ENCODE data around the gene IL1R2. TPM values are rescaled to one million over a fixed set of nuclear protein-coding genes. Genes with fewer than 3 reads are reported as not detected.

The IL1R2 gene
- total RNA-seq, 4 donors from 2014 or later: 1.1 to 25.2 (median 10.0) TPM

DNA sequence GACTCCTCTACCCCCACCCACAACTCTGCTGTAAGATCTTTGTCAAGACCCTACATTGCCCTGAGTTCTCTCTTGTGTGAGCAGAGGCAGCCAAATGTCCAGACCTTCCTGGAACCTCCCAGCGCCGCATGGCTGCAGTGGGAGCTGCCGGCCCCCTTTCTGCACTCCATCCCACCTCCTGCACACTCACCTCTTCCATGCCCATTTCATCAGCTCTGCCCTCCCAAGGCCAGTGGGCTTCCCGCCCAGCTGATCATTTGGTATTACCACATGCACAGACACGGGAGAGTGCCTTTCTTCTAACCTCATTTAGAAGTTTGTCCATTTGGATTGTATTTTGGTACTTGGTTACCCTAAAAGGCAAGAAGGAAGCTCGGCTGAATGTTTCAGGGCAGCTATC is 2.0 kb downstream of the IL1R2 start:
- no peaks in the 10 kb centered on the region for H3K4me1 ChIP-seq
- no peaks in the 10 kb centered on the region for H3K9me3 ChIP-seq
- H3K4me3 ChIP-seq: no peak overlapping the region
- H3K27ac ChIP-seq: no peak overlapping the region
- TF ChIP-seq EP300 (IDR thresholded peaks at IDR 0.05): no peak
- TF ChIP-seq POLR2AphosphoS5 (IDR thresholded peaks at IDR 0.05): no peak
- no peak for TF ChIP-seq POLR2A (IDR thresholded peaks at IDR 0.05)
- TF ChIP-seq, protein P1, sequence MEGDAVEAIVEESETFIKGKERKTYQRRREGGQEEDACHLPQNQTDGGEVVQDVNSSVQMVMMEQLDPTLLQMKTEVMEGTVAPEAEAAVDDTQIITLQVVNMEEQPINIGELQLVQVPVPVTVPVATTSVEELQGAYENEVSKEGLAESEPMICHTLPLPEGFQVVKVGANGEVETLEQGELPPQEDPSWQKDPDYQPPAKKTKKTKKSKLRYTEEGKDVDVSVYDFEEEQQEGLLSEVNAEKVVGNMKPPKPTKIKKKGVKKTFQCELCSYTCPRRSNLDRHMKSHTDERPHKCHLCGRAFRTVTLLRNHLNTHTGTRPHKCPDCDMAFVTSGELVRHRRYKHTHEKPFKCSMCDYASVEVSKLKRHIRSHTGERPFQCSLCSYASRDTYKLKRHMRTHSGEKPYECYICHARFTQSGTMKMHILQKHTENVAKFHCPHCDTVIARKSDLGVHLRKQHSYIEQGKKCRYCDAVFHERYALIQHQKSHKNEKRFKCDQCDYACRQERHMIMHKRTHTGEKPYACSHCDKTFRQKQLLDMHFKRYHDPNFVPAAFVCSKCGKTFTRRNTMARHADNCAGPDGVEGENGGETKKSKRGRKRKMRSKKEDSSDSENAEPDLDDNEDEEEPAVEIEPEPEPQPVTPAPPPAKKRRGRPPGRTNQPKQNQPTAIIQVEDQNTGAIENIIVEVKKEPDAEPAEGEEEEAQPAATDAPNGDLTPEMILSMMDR (IDR thresholded peaks at IDR 0.05): no peak
- peaks cover 8% of the 10 kb centered on the region for H3K27me3 ChIP-seq
- no peak for ATAC-seq
- 81% methylated on average over 5 to 6 of the region's 6 CpGs for WGBS, 2 donors (ENCODE audit: low coverage in 1 of 2)
- no peaks in the 10 kb centered on the region for H3K36me3 ChIP-seq

DNA sequence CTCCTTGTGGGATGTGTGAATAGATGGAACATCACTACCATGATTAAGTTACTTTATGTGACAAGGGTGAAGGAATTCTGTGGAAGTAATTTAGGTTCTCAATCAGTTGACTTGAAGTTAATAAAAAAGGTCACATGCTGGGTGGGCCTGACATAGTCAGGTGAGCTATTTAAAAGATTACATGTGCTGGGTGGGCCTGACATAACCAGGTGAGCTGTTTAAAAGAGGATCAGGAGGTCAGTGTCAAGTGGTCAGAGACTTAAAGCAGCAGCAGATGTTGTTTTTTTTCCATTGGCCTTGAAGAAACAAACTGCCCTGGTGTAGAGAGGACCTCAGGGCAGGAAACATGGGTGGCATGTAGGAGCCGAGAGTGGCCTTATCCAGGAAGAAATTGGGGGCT is 3.3 kb downstream of the IL1R2 start:
- peaks cover 8% of the 10 kb centered on the region for H3K27me3 ChIP-seq
- ATAC-seq: no peak
- no peaks in the 10 kb centered on the region for H3K9me3 ChIP-seq
- no peak overlapping the region for H3K27ac ChIP-seq
- H3K4me1 ChIP-seq: no peaks in the 10 kb centered on the region
- H3K36me3 ChIP-seq: no peaks in the 10 kb centered on the region
- TF ChIP-seq, protein P1 (IDR thresholded peaks at IDR 0.05): no peak
- TF ChIP-seq POLR2A (IDR thresholded peaks at IDR 0.05): no peak
- TF ChIP-seq EP300 (IDR thresholded peaks at IDR 0.05): no peak
- no peak for TF ChIP-seq POLR2AphosphoS5 (IDR thresholded peaks at IDR 0.05)
- H3K4me3 ChIP-seq: no peak overlapping the region
- 60 to 83% methylated on average over 1 of the region's 1 CpG for WGBS, 2 donors (ENCODE audit: low coverage in 1 of 2)

DNA sequence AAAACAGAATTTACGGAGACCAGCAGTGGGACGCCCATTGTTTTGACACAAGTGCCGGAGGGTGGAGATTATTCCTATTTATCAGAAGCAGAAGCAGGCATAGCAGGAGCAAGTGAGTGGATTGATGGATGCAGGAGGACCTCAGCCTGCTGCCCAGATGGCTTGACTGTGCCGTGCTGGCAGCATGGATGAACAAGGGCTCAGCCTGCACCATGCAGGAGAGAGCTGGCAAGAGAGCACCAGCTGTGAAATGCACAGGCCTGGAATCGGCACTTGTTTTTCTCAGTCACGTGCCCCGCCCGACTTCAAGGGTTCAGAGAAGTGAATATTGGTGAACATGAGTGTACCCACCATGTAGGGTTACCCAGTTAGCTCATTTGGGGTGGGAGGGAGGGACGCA is 4.0 kb downstream of the IL1R2 start:
- TF ChIP-seq POLR2AphosphoS5 (IDR thresholded peaks at IDR 0.05): no peak
- TF ChIP-seq, protein P1 (IDR thresholded peaks at IDR 0.05): no peak
- TF ChIP-seq EP300 (IDR thresholded peaks at IDR 0.05): no peak
- no peak for TF ChIP-seq POLR2A (IDR thresholded peaks at IDR 0.05)
- Histone ChIP-seq H3K36me3 (no peaks in the 10 kb centered on the region), H3K27ac (no peak overlapping the region), H3K4me1 (no peaks in the 10 kb centered on the region), H3K9me3 (no peaks in the 10 kb centered on the region), H3K27me3 (peaks cover 8% of the 10 kb centered on the region), H3K4me3 (no peak overlapping the region)
- no peak for ATAC-seq
- 90 to 92% methylated on average over 2 to 4 of the region's 9 CpGs for WGBS, 2 donors (ENCODE audit: low coverage in 1 of 2)

DNA sequence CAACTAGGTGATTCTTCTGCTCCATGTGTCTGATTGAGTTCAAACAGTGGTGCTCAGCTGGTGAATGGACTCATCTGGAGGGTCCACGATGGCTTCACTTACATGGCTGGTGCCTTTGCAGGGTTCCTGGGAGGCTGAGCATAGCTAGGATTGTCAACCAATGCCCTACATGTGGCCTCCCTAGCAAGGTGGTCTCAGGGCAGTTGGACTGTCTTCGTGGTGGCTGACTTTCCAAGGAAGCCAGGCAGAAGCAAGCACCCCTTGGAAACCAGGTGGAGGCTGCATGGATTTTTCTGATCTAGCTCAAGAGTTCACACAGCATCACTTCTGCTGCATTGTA is 6.8 kb downstream of the IL1R2 start:
- no peaks in the 10 kb centered on the region for H3K4me1 ChIP-seq
- ATAC-seq: no peak
- no peaks in the 10 kb centered on the region for H3K36me3 ChIP-seq
- TF ChIP-seq POLR2AphosphoS5 (IDR thresholded peaks at IDR 0.05) (no peak), POLR2A (IDR thresholded peaks at IDR 0.05) (no peak), EP300 (IDR thresholded peaks at IDR 0.05) (no peak)
- TF ChIP-seq, protein P1 (IDR thresholded peaks at IDR 0.05): no peak
- no peak overlapping the region for H3K4me3 ChIP-seq
- H3K9me3 ChIP-seq: no peaks in the 10 kb centered on the region
- WGBS, 2 donors (ENCODE audit: low coverage in 1 of 2): 80 to 92% methylated on average over 1 to 2 of the region's 2 CpGs
- H3K27me3 ChIP-seq: peaks cover 8% of the 10 kb centered on the region
- H3K27ac ChIP-seq: no peak overlapping the region

DNA sequence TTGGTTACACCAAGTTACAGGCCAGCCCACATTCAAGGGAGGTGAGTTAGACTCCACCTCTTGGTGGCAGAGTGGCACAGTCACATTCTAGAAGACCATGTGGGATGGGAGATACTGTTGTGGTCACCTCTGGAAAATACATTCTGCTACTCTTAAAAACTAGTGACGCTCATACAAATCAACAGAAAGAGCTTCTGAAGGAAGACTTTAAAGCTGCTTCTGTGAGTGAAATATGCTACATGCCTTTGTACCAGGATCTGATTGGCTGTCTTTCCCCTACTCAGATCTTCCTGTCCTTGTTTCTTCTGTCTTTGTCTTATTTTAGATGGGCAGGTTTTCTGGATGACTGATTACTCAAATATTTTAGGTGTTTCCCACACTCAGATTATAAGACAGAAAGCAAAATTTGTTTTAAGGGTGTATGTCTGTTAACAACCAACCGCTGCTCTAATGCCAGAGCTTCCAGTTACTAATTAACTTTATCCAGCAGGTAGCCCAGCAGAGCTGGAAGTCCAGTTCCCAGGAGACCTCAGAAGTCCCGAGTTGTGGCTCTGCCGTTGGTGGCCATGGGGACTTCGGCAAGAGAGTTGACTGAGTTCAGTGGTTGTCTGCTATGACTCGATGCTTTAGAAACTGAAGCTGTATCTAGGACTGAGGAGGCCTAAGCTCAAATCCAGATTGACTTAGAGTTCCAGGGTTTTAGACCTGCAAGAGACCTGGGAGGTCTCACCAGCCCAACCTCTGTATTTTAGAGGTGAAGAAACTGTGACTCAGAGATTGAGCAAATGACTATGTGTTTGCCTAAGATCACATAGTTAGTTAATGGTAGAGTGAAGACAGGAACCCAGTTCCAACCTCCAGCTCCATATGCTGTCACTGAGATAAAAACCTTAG is 7.4 kb downstream of the IL1R2 start:
- Histone ChIP-seq H3K4me1 (no peaks in the 10 kb centered on the region), H3K36me3 (no peaks in the 10 kb centered on the region), H3K27me3 (peaks cover 4% of the 10 kb centered on the region), H3K4me3 (no peak overlapping the region), H3K27ac (no peak overlapping the region), H3K9me3 (no peaks in the 10 kb centered on the region)
- WGBS, 2 donors (ENCODE audit: low coverage in 1 of 2): 87 to 100% methylated on average over 2 to 3 of the region's 6 CpGs
- no peak for ATAC-seq
- TF ChIP-seq EP300 (IDR thresholded peaks at IDR 0.05): no peak
- no peak for TF ChIP-seq POLR2A (IDR thresholded peaks at IDR 0.05)
- TF ChIP-seq, protein P1 (IDR thresholded peaks at IDR 0.05): no peak
- no peak for TF ChIP-seq POLR2AphosphoS5 (IDR thresholded peaks at IDR 0.05)
